Measurements from ENCODE around the gene ANKRD16.

GRCh38 chr10:5840314-5841307 lies 49.1 kb downstream of the ANKRD16 start:
- TF ChIP-seq ESRRG (CRISPR knock-in tag; IDR thresholded peaks at IDR 0.05) = no peak
- no peak for TF ChIP-seq TCF4 (CRISPR knock-in tag; IDR thresholded peaks at IDR 0.05; ENCODE audit: borderline replicate concordance)
- no peak for TF ChIP-seq POU6F1 (CRISPR knock-in tag; IDR thresholded peaks at IDR 0.05; ENCODE audit: borderline replicate concordance, low read depth)
- no peak for TF ChIP-seq ISL1 (CRISPR knock-in tag; IDR thresholded peaks at IDR 0.05)

All from SK-N-SH treated with all-trans-retinoic acid at 6 μM for 48 hours (cell line).